ENCODE data around the gene BCAT1.

Gene BCAT1

GRCh38 chr12:24848941-24849477, 99.9 kb downstream of the BCAT1 start:
- in situ Hi-C loops (cut with HindIII; ENCODE audit: low sequenced_read_pairs): no loop called here
- TF ChIP-seq CTCF (IDR thresholded peaks at IDR 0.05; ENCODE audit: low read depth, low read length): no peak
- DNase-seq (ENCODE audit: low read depth, low spot score): no peak
- no peak overlapping the region for H3K4me3 ChIP-seq (ENCODE audit: low read depth, low read length)

GRCh38 chr12:24846689-24847088, 102.2 kb downstream of the BCAT1 start:
- no peak overlapping the region for H3K4me3 ChIP-seq (ENCODE audit: low read depth, low read length)
- in situ Hi-C loops (cut with HindIII; ENCODE audit: low sequenced_read_pairs): no loop called here
- DNase-seq (ENCODE audit: low read depth, low spot score): no peak
- no peak for TF ChIP-seq CTCF (IDR thresholded peaks at IDR 0.05; ENCODE audit: low read depth, low read length)

GRCh38 chr12:24845615-24846014, 103.3 kb downstream of the BCAT1 start:
- H3K4me3 ChIP-seq (ENCODE audit: low read depth, low read length): no peak overlapping the region
- no peak for DNase-seq (ENCODE audit: low read depth, low spot score)
- in situ Hi-C loops (cut with HindIII; ENCODE audit: low sequenced_read_pairs): no loop called here
- TF ChIP-seq CTCF (IDR thresholded peaks at IDR 0.05; ENCODE audit: low read depth, low read length): no peak

GRCh38 chr12:24840046-24840800, 108.7 kb downstream of the BCAT1 start:
- no peak for TF ChIP-seq CTCF (IDR thresholded peaks at IDR 0.05; ENCODE audit: low read depth, low read length)
- peak; percentile 33 for DNase-seq (ENCODE audit: low read depth, low spot score)
- in situ Hi-C loops (cut with HindIII; ENCODE audit: low sequenced_read_pairs): no loop called here
- no peak overlapping the region for H3K4me3 ChIP-seq (ENCODE audit: low read depth, low read length)

- DNase-seq (ENCODE audit: low read depth, low spot score): peak; percentile 56
- no peak for TF ChIP-seq CTCF (IDR thresholded peaks at IDR 0.05; ENCODE audit: low read depth, low read length)
- no peak overlapping the region for H3K4me3 ChIP-seq (ENCODE audit: low read depth, low read length)
- in situ Hi-C loops (cut with HindIII; ENCODE audit: low sequenced_read_pairs): no loop called here
Measured at GRCh38 chr12:24839268-24839791, 109.6 kb downstream of the BCAT1 start.

GRCh38 chr12:24838531-24838950, 110.4 kb downstream of the BCAT1 start:
- in situ Hi-C loops (cut with HindIII; ENCODE audit: low sequenced_read_pairs): no loop called here
- DNase-seq (ENCODE audit: low read depth, low spot score): peak; percentile 83
- no peak overlapping the region for H3K4me3 ChIP-seq (ENCODE audit: low read depth, low read length)
- no peak for TF ChIP-seq CTCF (IDR thresholded peaks at IDR 0.05; ENCODE audit: low read depth, low read length)

Data from astrocyte of the spinal cord (primary cell).